Astrocyte (in vitro differentiated cells and primary cell): ENCODE measurements around the gene TUBA8. TPM values are rescaled to one million over a fixed set of nuclear protein-coding genes. Genes with fewer than 3 reads are reported as not detected.

Experiments
- DNase-seq: peaks from one replicate; pipeline ENCODE4 v3.0.0-alpha.2; 2010; ENCODE audit warnings: low read depth
- FAIRE-seq: peaks from 2 replicates; lab custom pipeline; 2011; peaks lifted over from hg19 to GRCh38; lab: Jason Lieb, UNC
- H2AFZ ChIP-seq: 2 replicates; pipeline ENCODE4 v1.6.0; 2012; ENCODE audit warnings: low read depth, low read length, inconsistent platforms
- H3K27ac ChIP-seq: 2 replicates; pipeline ENCODE4 v1.5.1; 2011; ENCODE audit warnings: low read depth, low read length, inconsistent platforms
- H3K27me3 ChIP-seq: 2 replicates; pipeline ENCODE4 v1.6.0; 2011; ENCODE audit warnings: low read length, inconsistent platforms; ENCODE audit not compliant: insufficient read depth
- H3K36me3 ChIP-seq: 2 replicates; pipeline ENCODE4 v1.5.1; 2011; ENCODE audit warnings: low read length, inconsistent platforms; ENCODE audit not compliant: insufficient read depth
- H3K4me1 ChIP-seq: 2 replicates; pipeline ENCODE4 v1.5.1; 2011; ENCODE audit warnings: low read length, inconsistent platforms; ENCODE audit not compliant: insufficient read depth
- H3K4me2 ChIP-seq: 2 replicates; pipeline ENCODE4 v1.6.0; 2012; ENCODE audit warnings: low read length, inconsistent platforms
- H3K4me3 ChIP-seq: 2 replicates; pipeline ENCODE4 v1.5.1; 2011; ENCODE audit warnings: low read depth, mild to moderate bottlenecking, low read length, inconsistent platforms; ENCODE audit not compliant: insufficient read depth
- H3K79me2 ChIP-seq: 2 replicates; pipeline ENCODE4 v1.6.0; 2012; ENCODE audit warnings: mild to moderate bottlenecking, low read length, inconsistent platforms; ENCODE audit not compliant: insufficient read depth
- H3K9ac ChIP-seq: 2 replicates; pipeline ENCODE4 v1.6.0; 2012; ENCODE audit warnings: mild to moderate bottlenecking, low read length, inconsistent platforms
- H3K9me3 ChIP-seq: 2 replicates; pipeline ENCODE4 v1.5.1; 2012; ENCODE audit warnings: low read depth, mild to moderate bottlenecking, low read length, inconsistent platforms; ENCODE audit not compliant: insufficient read depth
- H4K20me1 ChIP-seq: 2 replicates; pipeline ENCODE4 v1.6.0; 2012; ENCODE audit warnings: low read length, inconsistent platforms; ENCODE audit not compliant: insufficient read depth
- H3K27ac Mint-ChIP-seq: one replicate; pipeline ENCODE4 v1.8.0; 2021; ENCODE audit warnings: mild to moderate bottlenecking, mixed read lengths; ENCODE audit not compliant: unreplicated experiment
- H3K27me3 Mint-ChIP-seq: one replicate; pipeline ENCODE4 v1.8.0; 2021; ENCODE audit warnings: low read depth, mixed read lengths; ENCODE audit not compliant: unreplicated experiment
- H3K36me3 Mint-ChIP-seq: one replicate; pipeline ENCODE4 v1.8.0; 2021; ENCODE audit warnings: low read depth, mixed read lengths; ENCODE audit not compliant: unreplicated experiment
- H3K4me1 Mint-ChIP-seq: one replicate; pipeline ENCODE4 v1.8.0; 2021; ENCODE audit warnings: low read depth, mixed read lengths; ENCODE audit not compliant: unreplicated experiment
- H3K4me3 Mint-ChIP-seq: one replicate; pipeline ENCODE4 v1.8.0; 2021; ENCODE audit warnings: mild to moderate bottlenecking, moderate library complexity, mixed read lengths; ENCODE audit not compliant: unreplicated experiment
- H3K9me3 Mint-ChIP-seq: one replicate; pipeline ENCODE4 v1.8.0; 2021; ENCODE audit warnings: mild to moderate bottlenecking, mixed read lengths; ENCODE audit not compliant: unreplicated experiment
- CTCF ChIP-seq: IDR thresholded peaks from 2 replicates; pipeline ENCODE4 v1.5.1; 2011; ENCODE audit warnings: low read depth, mild to moderate bottlenecking, inconsistent platforms, low read length, moderate library complexity; ENCODE audit not compliant: insufficient read depth
- EZH2 ChIP-seq: IDR thresholded peaks from 2 replicates; pipeline ENCODE4 v1.6.1; 2012; ENCODE audit warnings: mild to moderate bottlenecking, low read length, inconsistent platforms; ENCODE audit not compliant: insufficient read depth
- total RNA-seq: library from RNA; stranded (reverse); gene quantifications from 2 replicates; pipeline ENCODE4 v1.2.1, GENCODE V29; 2021

TUBA8 gene
- total RNA-seq, 1 donor from 2014 or later: 0.79 TPM

- Histone ChIP-seq H3K4me3 (no peak overlapping the region), H3K36me3 (no peaks in the 10 kb centered on the region), H3K79me2 (no peaks in the 10 kb centered on the region), H3K9ac (no peak overlapping the region), H4K20me1 (no peaks in the 10 kb centered on the region), H3K4me2 (no peak overlapping the region), H3K27ac (no peak overlapping the region), H3K4me1 (no peaks in the 10 kb centered on the region), H3K27me3 (no peaks in the 10 kb centered on the region), H3K9me3 (no peaks in the 10 kb centered on the region), H2AFZ (no peak overlapping the region)
- no peak for FAIRE-seq
- Mint-ChIP-seq H3K36me3 (no peaks in the 10 kb centered on the region), H3K9me3 (peaks cover 3% of the 10 kb centered on the region), H3K27me3 (peaks cover 16% of the 10 kb centered on the region), H3K4me1 (peaks cover 12% of the 10 kb centered on the region), H3K27ac (no peak overlapping the region), H3K4me3 (no peak overlapping the region)
- no peak for DNase-seq
- no peak for TF ChIP-seq EZH2
- TF ChIP-seq CTCF: no peak
These were observed 9.0 kb downstream of the TUBA8 start for GRCh38 chr22:18119409-18120110.

GRCh38 chr22:18120857-18121256 is 10.2 kb downstream of the TUBA8 start:
- H3K9me3 Mint-ChIP-seq: no peaks in the 10 kb centered on the region
- Histone ChIP-seq H3K4me1 (no peaks in the 10 kb centered on the region), H3K4me3 (no peak overlapping the region), H3K27ac (no peak overlapping the region), H3K36me3 (no peaks in the 10 kb centered on the region), H3K9ac (no peak overlapping the region), H4K20me1 (no peaks in the 10 kb centered on the region), H2AFZ (no peak overlapping the region), H3K4me2 (no peak overlapping the region), H3K79me2 (no peaks in the 10 kb centered on the region), H3K27me3 (no peaks in the 10 kb centered on the region), H3K9me3 (no peaks in the 10 kb centered on the region)
- FAIRE-seq (no peak), DNase-seq (no peak)
- peaks cover 9% of the 10 kb centered on the region for H3K27me3 Mint-ChIP-seq
- TF ChIP-seq EZH2: no peak
- TF ChIP-seq CTCF: no peak
- H3K4me1 Mint-ChIP-seq: peaks cover 6% of the 10 kb centered on the region
- no peak overlapping the region for H3K27ac Mint-ChIP-seq
- H3K4me3 Mint-ChIP-seq: no peak overlapping the region
- H3K36me3 Mint-ChIP-seq: no peaks in the 10 kb centered on the region

- H3K36me3 Mint-ChIP-seq: peaks cover 2% of the 10 kb centered on the region
- Histone ChIP-seq H3K27me3 (no peaks in the 10 kb centered on the region), H3K27ac (no peak overlapping the region), H3K36me3 (no peaks in the 10 kb centered on the region), H4K20me1 (no peaks in the 10 kb centered on the region), H3K9ac (no peak overlapping the region), H3K9me3 (no peaks in the 10 kb centered on the region), H2AFZ (no peak overlapping the region), H3K4me3 (no peak overlapping the region), H3K4me1 (no peaks in the 10 kb centered on the region), H3K4me2 (no peak overlapping the region), H3K79me2 (no peaks in the 10 kb centered on the region)
- H3K9me3 Mint-ChIP-seq: no peaks in the 10 kb centered on the region
- TF ChIP-seq EZH2 (no peak), CTCF (no peak)
- H3K4me3 Mint-ChIP-seq: no peak overlapping the region
- H3K27me3 Mint-ChIP-seq: peaks cover 14% of the 10 kb centered on the region
- DNase-seq (no peak), FAIRE-seq (no peak)
- H3K27ac Mint-ChIP-seq: no peak overlapping the region
- H3K4me1 Mint-ChIP-seq: peaks cover 5% of the 10 kb centered on the region
These were observed 10.9 kb downstream of the TUBA8 start for GRCh38 chr22:18121506-18121905.
